Stimulated activated naive CD8-positive, alpha-beta T cell treated with anti-CD3 and anti-CD28 coated beads, Interleukin-15, Interleukin-2, amounts not matched to agents 100 ng/mL and 50 ng/mL, for 24 hours (primary cell): ENCODE results near the gene CYP39A1.

Source experiments
- H3K27ac Mint-ChIP-seq: one replicate; pipeline ENCODE4 v1.8.0; 2021; ENCODE audit warnings: mild to moderate bottlenecking, mixed read lengths
- H3K27me3 Mint-ChIP-seq: one replicate; pipeline ENCODE4 v1.8.0; 2021; ENCODE audit warnings: mixed read lengths
- H3K36me3 Mint-ChIP-seq: one replicate; pipeline ENCODE4 v1.8.0; 2021; ENCODE audit warnings: low read depth, mixed read lengths
- H3K4me1 Mint-ChIP-seq: one replicate; pipeline ENCODE4 v1.8.0; 2021; ENCODE audit warnings: low read depth, mixed read lengths
- H3K4me3 Mint-ChIP-seq: one replicate; pipeline ENCODE4 v1.8.0; 2021; ENCODE audit warnings: mild to moderate bottlenecking, mixed read lengths
- H3K9me3 Mint-ChIP-seq: one replicate; pipeline ENCODE4 v1.8.0; 2021; ENCODE audit warnings: mixed read lengths

CYP39A1 gene

GRCh38 chr6:46584586-46584985 is 68.0 kb downstream of the CYP39A1 start:
- Mint-ChIP-seq H3K36me3 (no peaks in the 10 kb centered on the region), H3K27me3 (peaks cover 14% of the 10 kb centered on the region), H3K4me1 (no peaks in the 10 kb centered on the region), H3K4me3 (no peak overlapping the region), H3K27ac (no peak overlapping the region), H3K9me3 (no peaks in the 10 kb centered on the region)

- no peaks in the 10 kb centered on the region for H3K4me1 Mint-ChIP-seq
- H3K9me3 Mint-ChIP-seq = no peaks in the 10 kb centered on the region
- no peaks in the 10 kb centered on the region for H3K36me3 Mint-ChIP-seq
- peaks cover 14% of the 10 kb centered on the region for H3K27me3 Mint-ChIP-seq
- H3K27ac Mint-ChIP-seq = no peak overlapping the region
- H3K4me3 Mint-ChIP-seq = no peak overlapping the region
Observed at GRCh38 chr6:46583721-46584120, 68.9 kb downstream of the CYP39A1 start.

- Mint-ChIP-seq H3K4me1 (no peaks in the 10 kb centered on the region), H3K4me3 (no peak overlapping the region), H3K9me3 (no peaks in the 10 kb centered on the region), H3K27ac (no peak overlapping the region), H3K27me3 (peaks cover 15% of the 10 kb centered on the region), H3K36me3 (no peaks in the 10 kb centered on the region)
Observed at GRCh38 chr6:46583081-46583480, 69.5 kb downstream of the CYP39A1 start.

GRCh38 chr6:46581459-46582177 is 71.0 kb downstream of the CYP39A1 start:
- Mint-ChIP-seq H3K4me1 (no peaks in the 10 kb centered on the region), H3K9me3 (no peaks in the 10 kb centered on the region), H3K27ac (no peak overlapping the region), H3K27me3 (peaks cover 21% of the 10 kb centered on the region), H3K4me3 (no peak overlapping the region), H3K36me3 (no peaks in the 10 kb centered on the region)

- H3K4me3 Mint-ChIP-seq = no peak overlapping the region
- H3K27ac Mint-ChIP-seq = no peak overlapping the region
- peaks cover 36% of the 10 kb centered on the region for H3K27me3 Mint-ChIP-seq
- H3K9me3 Mint-ChIP-seq = peaks cover 10% of the 10 kb centered on the region
- H3K4me1 Mint-ChIP-seq = peaks cover 10% of the 10 kb centered on the region
- no peaks in the 10 kb centered on the region for H3K36me3 Mint-ChIP-seq
Observed at GRCh38 chr6:46575530-46575929, 77.1 kb downstream of the CYP39A1 start.

- Mint-ChIP-seq H3K4me3 (no peak overlapping the region), H3K27me3 (peaks cover 34% of the 10 kb centered on the region), H3K27ac (no peak overlapping the region), H3K9me3 (peaks cover 10% of the 10 kb centered on the region), H3K36me3 (no peaks in the 10 kb centered on the region), H3K4me1 (peaks cover 10% of the 10 kb centered on the region)
Observed at GRCh38 chr6:46573140-46573539, 79.5 kb downstream of the CYP39A1 start.

- H3K4me1 Mint-ChIP-seq = no peaks in the 10 kb centered on the region
- no peak overlapping the region for H3K27ac Mint-ChIP-seq
- H3K36me3 Mint-ChIP-seq = no peaks in the 10 kb centered on the region
- no peak overlapping the region for H3K4me3 Mint-ChIP-seq
- H3K27me3 Mint-ChIP-seq = peaks cover 21% of the 10 kb centered on the region
- H3K9me3 Mint-ChIP-seq = no peaks in the 10 kb centered on the region
Observed at GRCh38 chr6:46565531-46565930, 87.1 kb downstream of the CYP39A1 start.

- H3K9me3 Mint-ChIP-seq = no peaks in the 10 kb centered on the region
- H3K27ac Mint-ChIP-seq = no peak overlapping the region
- no peaks in the 10 kb centered on the region for H3K4me1 Mint-ChIP-seq
- peaks cover 28% of the 10 kb centered on the region for H3K27me3 Mint-ChIP-seq
- no peak overlapping the region for H3K4me3 Mint-ChIP-seq
- H3K36me3 Mint-ChIP-seq = no peaks in the 10 kb centered on the region
Observed at GRCh38 chr6:46563924-46564323, 88.7 kb downstream of the CYP39A1 start.

- Mint-ChIP-seq H3K4me1 (peaks cover 4% of the 10 kb centered on the region), H3K27me3 (peaks cover 15% of the 10 kb centered on the region), H3K9me3 (peaks cover 4% of the 10 kb centered on the region), H3K27ac (no peak overlapping the region), H3K36me3 (no peaks in the 10 kb centered on the region), H3K4me3 (no peak overlapping the region)
Observed at GRCh38 chr6:46556053-46556452, 96.6 kb downstream of the CYP39A1 start.

- Mint-ChIP-seq H3K27me3 (peaks cover 11% of the 10 kb centered on the region), H3K4me3 (no peak overlapping the region), H3K36me3 (no peaks in the 10 kb centered on the region), H3K4me1 (peaks cover 4% of the 10 kb centered on the region), H3K9me3 (peaks cover 4% of the 10 kb centered on the region), H3K27ac (no peak overlapping the region)
Observed at GRCh38 chr6:46555129-46555528, 97.5 kb downstream of the CYP39A1 start.

- peaks cover 6% of the 10 kb centered on the region for H3K27me3 Mint-ChIP-seq
- peaks cover 3% of the 10 kb centered on the region for H3K9me3 Mint-ChIP-seq
- no peaks in the 10 kb centered on the region for H3K4me1 Mint-ChIP-seq
- H3K4me3 Mint-ChIP-seq = no peak overlapping the region
- H3K36me3 Mint-ChIP-seq = no peaks in the 10 kb centered on the region
- H3K27ac Mint-ChIP-seq = no peak overlapping the region
Observed at GRCh38 chr6:46549155-46549554, 103.5 kb downstream of the CYP39A1 start.

- no peaks in the 10 kb centered on the region for H3K36me3 Mint-ChIP-seq
- peaks cover 52% of the 10 kb centered on the region for H3K27me3 Mint-ChIP-seq
- no peaks in the 10 kb centered on the region for H3K4me1 Mint-ChIP-seq
- peaks cover 17% of the 10 kb centered on the region for H3K9me3 Mint-ChIP-seq
- H3K4me3 Mint-ChIP-seq = no peak overlapping the region
- H3K27ac Mint-ChIP-seq = no peak overlapping the region
Observed at GRCh38 chr6:46541556-46541955, 111.1 kb downstream of the CYP39A1 start.

GRCh38 chr6:46539866-46540265 is 112.8 kb downstream of the CYP39A1 start:
- Mint-ChIP-seq H3K4me3 (no peak overlapping the region), H3K9me3 (peaks cover 17% of the 10 kb centered on the region), H3K4me1 (no peaks in the 10 kb centered on the region), H3K27me3 (peaks cover 55% of the 10 kb centered on the region), H3K27ac (no peak overlapping the region), H3K36me3 (no peaks in the 10 kb centered on the region)

- Mint-ChIP-seq H3K9me3 (peaks cover 11% of the 10 kb centered on the region), H3K27ac (no peak overlapping the region), H3K27me3 (peaks cover 49% of the 10 kb centered on the region), H3K4me1 (no peaks in the 10 kb centered on the region), H3K36me3 (no peaks in the 10 kb centered on the region), H3K4me3 (no peak overlapping the region)
Observed at GRCh38 chr6:46538800-46539480, 113.7 kb downstream of the CYP39A1 start.

- H3K4me3 Mint-ChIP-seq = no peak overlapping the region
- H3K27ac Mint-ChIP-seq = no peak overlapping the region
- H3K4me1 Mint-ChIP-seq = no peaks in the 10 kb centered on the region
- H3K36me3 Mint-ChIP-seq = no peaks in the 10 kb centered on the region
- H3K27me3 Mint-ChIP-seq = peaks cover 34% of the 10 kb centered on the region
- no peaks in the 10 kb centered on the region for H3K9me3 Mint-ChIP-seq
Observed at GRCh38 chr6:46530896-46531295, 121.7 kb downstream of the CYP39A1 start.
